Measurements from ENCODE around the gene COL4A1.

DNA sequence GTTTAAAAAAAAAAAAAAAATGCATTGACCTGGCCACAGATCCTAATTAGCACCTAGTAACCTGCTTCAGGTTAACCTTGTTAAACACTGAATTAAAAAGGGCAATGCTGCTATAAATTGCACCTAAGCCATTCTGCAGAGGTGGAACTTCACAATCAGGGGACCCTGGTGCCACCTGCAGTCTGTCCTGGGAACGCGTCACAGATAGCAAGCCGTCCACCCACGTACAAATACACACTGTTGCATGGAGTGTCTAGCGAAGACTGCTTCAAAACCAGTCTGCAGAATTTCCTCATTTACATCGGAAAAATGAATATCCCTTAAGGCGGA lies 169.3 kb downstream of the COL4A1 start:
- TF ChIP-seq, protein P1, sequence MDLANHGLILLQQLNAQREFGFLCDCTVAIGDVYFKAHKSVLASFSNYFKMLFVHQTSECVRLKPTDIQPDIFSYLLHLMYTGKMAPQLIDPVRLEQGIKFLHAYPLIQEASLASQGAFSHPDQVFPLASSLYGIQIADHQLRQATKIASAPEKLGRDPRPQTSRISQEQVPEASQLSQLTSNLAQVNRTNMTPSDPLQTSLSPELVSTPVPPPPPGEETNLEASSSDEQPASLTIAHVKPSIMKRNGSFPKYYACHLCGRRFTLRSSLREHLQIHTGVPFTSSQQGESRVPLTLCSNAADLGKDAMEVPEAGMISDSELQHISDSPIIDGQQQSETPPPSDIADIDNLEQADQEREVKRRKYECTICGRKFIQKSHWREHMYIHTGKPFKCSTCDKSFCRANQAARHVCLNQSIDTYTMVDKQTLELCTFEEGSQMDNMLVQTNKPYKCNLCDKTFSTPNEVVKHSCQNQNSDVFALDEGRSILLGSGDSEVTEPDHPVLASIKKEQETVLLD (CRISPR knock-in tag; IDR thresholded peaks at IDR 0.05; ENCODE audit: low read depth) = no peak
- TF ChIP-seq ZNF33A (CRISPR knock-in tag; IDR thresholded peaks at IDR 0.05; ENCODE audit: borderline replicate concordance) (no peak), ZMYM3 (CRISPR knock-in tag; IDR thresholded peaks at IDR 0.05) (no peak)
